ENCODE results near the gene TENM4.

Gene TENM4

GRCh38 chr11:79266396-79266795 lies 174.4 kb downstream of the TENM4 start:
- TF ChIP-seq POLR2AphosphoS5 (IDR thresholded peaks at IDR 0.05; ENCODE audit: low read depth, low read length) (no peak), TAF1 (IDR thresholded peaks at IDR 0.05; ENCODE audit: borderline replicate concordance, insufficient read depth, low read length) (no peak), SIN3A (IDR thresholded peaks at IDR 0.05; ENCODE audit: borderline replicate concordance, insufficient read depth, low read length) (no peak), REST (IDR thresholded peaks at IDR 0.05; ENCODE audit: insufficient read depth in 1 of 2, low read depth in 2 of 2, low read length in 2 of 2) (no peak), FOXP2 (optimal IDR thresholded peaks at IDR 0.05; ENCODE audit: borderline replicate concordance, extremely low read depth, extremely low read length, insufficient read depth) (no peak)

- no peak for TF ChIP-seq FOXP2 (optimal IDR thresholded peaks at IDR 0.05; ENCODE audit: borderline replicate concordance, extremely low read depth, extremely low read length, insufficient read depth)
- no peak for TF ChIP-seq SIN3A (IDR thresholded peaks at IDR 0.05; ENCODE audit: borderline replicate concordance, insufficient read depth, low read length)
- TF ChIP-seq POLR2AphosphoS5 (IDR thresholded peaks at IDR 0.05; ENCODE audit: low read depth, low read length) = no peak
- no peak for TF ChIP-seq TAF1 (IDR thresholded peaks at IDR 0.05; ENCODE audit: borderline replicate concordance, insufficient read depth, low read length)
- no peak for TF ChIP-seq REST (IDR thresholded peaks at IDR 0.05; ENCODE audit: insufficient read depth in 1 of 2, low read depth in 2 of 2, low read length in 2 of 2)
Measured at GRCh38 chr11:79265756-79266322, 175.0 kb downstream of the TENM4 start.

- TF ChIP-seq TAF1 (IDR thresholded peaks at IDR 0.05; ENCODE audit: borderline replicate concordance, insufficient read depth, low read length) = no peak
- TF ChIP-seq SIN3A (IDR thresholded peaks at IDR 0.05; ENCODE audit: borderline replicate concordance, insufficient read depth, low read length) = no peak
- no peak for TF ChIP-seq POLR2AphosphoS5 (IDR thresholded peaks at IDR 0.05; ENCODE audit: low read depth, low read length)
- TF ChIP-seq REST (IDR thresholded peaks at IDR 0.05; ENCODE audit: insufficient read depth in 1 of 2, low read depth in 2 of 2, low read length in 2 of 2) = no peak
- no peak for TF ChIP-seq FOXP2 (optimal IDR thresholded peaks at IDR 0.05; ENCODE audit: borderline replicate concordance, extremely low read depth, extremely low read length, insufficient read depth)
Measured at GRCh38 chr11:79264284-79264683, 176.5 kb downstream of the TENM4 start.

GRCh38 chr11:79263001-79263400 lies 177.8 kb downstream of the TENM4 start:
- no peak for TF ChIP-seq SIN3A (IDR thresholded peaks at IDR 0.05; ENCODE audit: borderline replicate concordance, insufficient read depth, low read length)
- no peak for TF ChIP-seq FOXP2 (optimal IDR thresholded peaks at IDR 0.05; ENCODE audit: borderline replicate concordance, extremely low read depth, extremely low read length, insufficient read depth)
- no peak for TF ChIP-seq POLR2AphosphoS5 (IDR thresholded peaks at IDR 0.05; ENCODE audit: low read depth, low read length)
- no peak for TF ChIP-seq REST (IDR thresholded peaks at IDR 0.05; ENCODE audit: insufficient read depth in 1 of 2, low read depth in 2 of 2, low read length in 2 of 2)

GRCh38 chr11:79262221-79262620 lies 178.6 kb downstream of the TENM4 start:
- TF ChIP-seq SIN3A (IDR thresholded peaks at IDR 0.05; ENCODE audit: borderline replicate concordance, insufficient read depth, low read length) (no peak), TAF1 (IDR thresholded peaks at IDR 0.05; ENCODE audit: borderline replicate concordance, insufficient read depth, low read length) (no peak), POLR2AphosphoS5 (IDR thresholded peaks at IDR 0.05; ENCODE audit: low read depth, low read length) (no peak), REST (IDR thresholded peaks at IDR 0.05; ENCODE audit: insufficient read depth in 1 of 2, low read depth in 2 of 2, low read length in 2 of 2) (no peak), FOXP2 (optimal IDR thresholded peaks at IDR 0.05; ENCODE audit: borderline replicate concordance, extremely low read depth, extremely low read length, insufficient read depth) (no peak)
